ENCODE data around the gene MYO16. TPM values are rescaled to one million over a fixed set of nuclear protein-coding genes. Genes with fewer than 3 reads are reported as not detected.

MYO16 gene
- total RNA-seq, 2 experiments from 2014 or later: not detected

GRCh38 chr13:108747843-108748242 is 118.4 kb downstream of the MYO16 start:
- ChIA-PET POLR2A (no interaction called here), CTCF (no interaction called here)
- H3K27me3 Mint-ChIP-seq: peaks cover 5% of the 10 kb centered on the region
- H3K36me3 Mint-ChIP-seq (ENCODE audit: low read depth): no peaks in the 10 kb centered on the region
- no peaks in the 10 kb centered on the region for H3K9me3 Mint-ChIP-seq (ENCODE audit: low read depth)
- ATAC-seq (no peak), DNase-seq (no peak)
- H3K27ac Mint-ChIP-seq: no peak overlapping the region
- intact Hi-C loops (cut with DNase I, micrococcal nuclease): loop anchor here in 1 of 2 experiments (2.0 kb wide), 1 partner anchor 53 kb away; no protein-coding TSS in a partner anchor
- no peak overlapping the region for H3K4me3 Mint-ChIP-seq
- no peaks in the 10 kb centered on the region for H3K4me1 Mint-ChIP-seq

- no peaks in the 10 kb centered on the region for H3K4me1 Mint-ChIP-seq
- H3K27me3 Mint-ChIP-seq: no peaks in the 10 kb centered on the region
- DNase-seq: no peak
- H3K36me3 Mint-ChIP-seq (ENCODE audit: low read depth): no peaks in the 10 kb centered on the region
- intact Hi-C loops (cut with DNase I, micrococcal nuclease): no loop called here
- H3K9me3 Mint-ChIP-seq (ENCODE audit: low read depth): no peaks in the 10 kb centered on the region
- no peak for ATAC-seq
- ChIA-PET CTCF (no interaction called here), POLR2A (no interaction called here)
- H3K27ac Mint-ChIP-seq: no peak overlapping the region
- no peak overlapping the region for H3K4me3 Mint-ChIP-seq
These were observed 122.9 kb downstream of the MYO16 start for GRCh38 chr13:108752276-108752675.

- H3K36me3 Mint-ChIP-seq (ENCODE audit: low read depth): no peaks in the 10 kb centered on the region
- no peak overlapping the region for H3K27ac Mint-ChIP-seq
- POLR2A ChIA-PET: no interaction called here
- intact Hi-C loops (cut with DNase I, micrococcal nuclease): no loop called here
- CTCF ChIA-PET: no interaction called here
- no peaks in the 10 kb centered on the region for H3K4me1 Mint-ChIP-seq
- no peaks in the 10 kb centered on the region for H3K9me3 Mint-ChIP-seq (ENCODE audit: low read depth)
- peaks cover 2% of the 10 kb centered on the region for H3K27me3 Mint-ChIP-seq
- H3K4me3 Mint-ChIP-seq: no peak overlapping the region
- DNase-seq: no peak
- peak; percentile 23 for ATAC-seq
These were observed 125.7 kb downstream of the MYO16 start for GRCh38 chr13:108755083-108755482.

- Mint-ChIP-seq H3K36me3 (ENCODE audit: low read depth) (no peaks in the 10 kb centered on the region), H3K27me3 (peaks cover 2% of the 10 kb centered on the region), H3K9me3 (ENCODE audit: low read depth) (no peaks in the 10 kb centered on the region), H3K27ac (no peak overlapping the region), H3K4me1 (no peaks in the 10 kb centered on the region), H3K4me3 (no peak overlapping the region)
- CTCF ChIA-PET: no interaction called here
- intact Hi-C loops (cut with DNase I, micrococcal nuclease): no loop called here
- no peak for ATAC-seq
- POLR2A ChIA-PET: no interaction called here
- no peak for DNase-seq
These were observed 130.7 kb downstream of the MYO16 start for GRCh38 chr13:108760129-108760528.

- ChIA-PET POLR2A (no interaction called here), CTCF (no interaction called here)
- DNase-seq (no peak), ATAC-seq (no peak)
- no peaks in the 10 kb centered on the region for H3K4me1 Mint-ChIP-seq
- H3K4me3 Mint-ChIP-seq: no peak overlapping the region
- H3K27ac Mint-ChIP-seq: no peak overlapping the region
- intact Hi-C loops (cut with DNase I, micrococcal nuclease): no loop called here
- peaks cover 2% of the 10 kb centered on the region for H3K27me3 Mint-ChIP-seq
- no peaks in the 10 kb centered on the region for H3K9me3 Mint-ChIP-seq (ENCODE audit: low read depth)
- H3K36me3 Mint-ChIP-seq (ENCODE audit: low read depth): no peaks in the 10 kb centered on the region
These were observed 131.1 kb downstream of the MYO16 start for GRCh38 chr13:108760541-108760940.

GRCh38 chr13:108768035-108768434 is 138.6 kb downstream of the MYO16 start:
- DNase-seq (no peak), ATAC-seq (no peak)
- Mint-ChIP-seq H3K27me3 (peaks cover 4% of the 10 kb centered on the region), H3K4me1 (no peaks in the 10 kb centered on the region), H3K9me3 (ENCODE audit: low read depth) (no peaks in the 10 kb centered on the region), H3K4me3 (no peak overlapping the region), H3K36me3 (ENCODE audit: low read depth) (no peaks in the 10 kb centered on the region), H3K27ac (no peak overlapping the region)
- CTCF ChIA-PET: no interaction called here
- POLR2A ChIA-PET: no interaction called here
- intact Hi-C loops (cut with DNase I, micrococcal nuclease): no loop called here

- ATAC-seq: no peak
- H3K36me3 Mint-ChIP-seq (ENCODE audit: low read depth): no peaks in the 10 kb centered on the region
- no peak for DNase-seq
- H3K4me3 Mint-ChIP-seq: no peak overlapping the region
- no peaks in the 10 kb centered on the region for H3K9me3 Mint-ChIP-seq (ENCODE audit: low read depth)
- peaks cover 4% of the 10 kb centered on the region for H3K27me3 Mint-ChIP-seq
- H3K27ac Mint-ChIP-seq: no peak overlapping the region
- ChIA-PET POLR2A (no interaction called here), CTCF (interaction anchor here (0.6 to 1.1 kb wide), 2 partner anchors 16 to 26 kb away, joined by 3 to 4 read pairs; no protein-coding TSS in a partner anchor)
- H3K4me1 Mint-ChIP-seq: no peaks in the 10 kb centered on the region
- intact Hi-C loops (cut with DNase I, micrococcal nuclease): no loop called here
These were observed 140.0 kb downstream of the MYO16 start for GRCh38 chr13:108769213-108770070.

- H3K27me3 Mint-ChIP-seq: no peaks in the 10 kb centered on the region
- DNase-seq (no peak), ATAC-seq (no peak)
- CTCF ChIA-PET: interaction anchor here (1.4 kb wide), 1 partner anchor 78 kb away, joined by 3 read pairs; no protein-coding TSS in a partner anchor
- no peaks in the 10 kb centered on the region for H3K9me3 Mint-ChIP-seq (ENCODE audit: low read depth)
- intact Hi-C loops (cut with DNase I, micrococcal nuclease): no loop called here
- H3K36me3 Mint-ChIP-seq (ENCODE audit: low read depth): no peaks in the 10 kb centered on the region
- no peak overlapping the region for H3K27ac Mint-ChIP-seq
- no peak overlapping the region for H3K4me3 Mint-ChIP-seq
- no peaks in the 10 kb centered on the region for H3K4me1 Mint-ChIP-seq
- POLR2A ChIA-PET: no interaction called here
These were observed 146.2 kb downstream of the MYO16 start for GRCh38 chr13:108775597-108775996.

- Mint-ChIP-seq H3K27ac (no peak overlapping the region), H3K9me3 (ENCODE audit: low read depth) (no peaks in the 10 kb centered on the region), H3K27me3 (no peaks in the 10 kb centered on the region), H3K4me1 (no peaks in the 10 kb centered on the region), H3K4me3 (no peak overlapping the region), H3K36me3 (ENCODE audit: low read depth) (no peaks in the 10 kb centered on the region)
- POLR2A ChIA-PET: no interaction called here
- no peak for ATAC-seq
- intact Hi-C loops (cut with DNase I, micrococcal nuclease): no loop called here
- CTCF ChIA-PET: interaction anchor here (1.4 kb wide), 1 partner anchor 77 kb away, joined by 3 read pairs; no protein-coding TSS in a partner anchor
- DNase-seq: no peak
These were observed 147.2 kb downstream of the MYO16 start for GRCh38 chr13:108776650-108777049.

GRCh38 chr13:108777421-108778420 is 148.3 kb downstream of the MYO16 start:
- no peak for ATAC-seq
- CTCF ChIA-PET: no interaction called here
- no peaks in the 10 kb centered on the region for H3K36me3 Mint-ChIP-seq (ENCODE audit: low read depth)
- H3K4me3 Mint-ChIP-seq: no peak overlapping the region
- no peaks in the 10 kb centered on the region for H3K9me3 Mint-ChIP-seq (ENCODE audit: low read depth)
- no peak for DNase-seq
- H3K27ac Mint-ChIP-seq: no peak overlapping the region
- no peaks in the 10 kb centered on the region for H3K4me1 Mint-ChIP-seq
- intact Hi-C loops (cut with DNase I, micrococcal nuclease): no loop called here
- POLR2A ChIA-PET: no interaction called here
- H3K27me3 Mint-ChIP-seq: no peaks in the 10 kb centered on the region

- Mint-ChIP-seq H3K27ac (no peak overlapping the region), H3K4me3 (no peak overlapping the region), H3K27me3 (no peaks in the 10 kb centered on the region), H3K4me1 (no peaks in the 10 kb centered on the region), H3K9me3 (ENCODE audit: low read depth) (no peaks in the 10 kb centered on the region), H3K36me3 (ENCODE audit: low read depth) (no peaks in the 10 kb centered on the region)
- CTCF ChIA-PET: no interaction called here
- POLR2A ChIA-PET: no interaction called here
- DNase-seq (no peak), ATAC-seq (no peak)
- intact Hi-C loops (cut with DNase I, micrococcal nuclease): no loop called here
These were observed 149.9 kb downstream of the MYO16 start for GRCh38 chr13:108779308-108779707.

GRCh38 chr13:108780706-108781105 is 151.3 kb downstream of the MYO16 start:
- Mint-ChIP-seq H3K27me3 (no peaks in the 10 kb centered on the region), H3K4me3 (no peak overlapping the region), H3K4me1 (no peaks in the 10 kb centered on the region), H3K36me3 (ENCODE audit: low read depth) (no peaks in the 10 kb centered on the region), H3K27ac (no peak overlapping the region), H3K9me3 (ENCODE audit: low read depth) (no peaks in the 10 kb centered on the region)
- CTCF ChIA-PET: no interaction called here
- POLR2A ChIA-PET: no interaction called here
- DNase-seq (no peak), ATAC-seq (no peak)
- intact Hi-C loops (cut with DNase I, micrococcal nuclease): no loop called here

All from activated CD4-positive, alpha-beta T cell treated with anti-CD3 and anti-CD28 coated beads for 36 hours (primary cell).